GM18858 (cell line): ENCODE data around the gene C10orf88.
"Not testable (repeated sequence)": the region's sequence is repeated elsewhere in the genome, so short reads cannot be mapped to it uniquely, and the experiment has no call there.

Source experiments
- ATAC-seq: cut with Tn5 transposase; IDR thresholded peaks from one replicate; pipeline ENCODE4 v1.9.1; 2021; ENCODE audit not compliant: unreplicated experiment

C10orf88 gene

DNA sequence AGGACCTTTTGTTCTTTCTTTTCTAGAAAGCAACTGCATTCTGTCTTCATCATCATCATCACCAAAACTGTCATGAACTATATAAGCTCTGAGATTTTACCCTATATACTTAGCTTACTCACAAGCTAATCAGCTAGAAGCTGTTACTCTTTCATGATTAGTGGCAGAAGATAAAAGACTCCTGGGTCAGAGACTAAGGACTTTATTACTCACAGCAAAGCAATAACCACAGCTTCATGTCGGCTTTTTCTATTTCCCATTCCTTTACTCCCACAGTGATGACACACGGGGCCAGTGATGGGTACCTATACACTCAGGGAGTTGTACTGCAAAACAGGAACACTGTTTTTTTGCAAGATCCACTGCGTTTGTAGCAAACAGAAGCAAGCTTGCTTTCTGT is 8.4 kb upstream of the C10orf88 start:
- no peak for ATAC-seq

DNA sequence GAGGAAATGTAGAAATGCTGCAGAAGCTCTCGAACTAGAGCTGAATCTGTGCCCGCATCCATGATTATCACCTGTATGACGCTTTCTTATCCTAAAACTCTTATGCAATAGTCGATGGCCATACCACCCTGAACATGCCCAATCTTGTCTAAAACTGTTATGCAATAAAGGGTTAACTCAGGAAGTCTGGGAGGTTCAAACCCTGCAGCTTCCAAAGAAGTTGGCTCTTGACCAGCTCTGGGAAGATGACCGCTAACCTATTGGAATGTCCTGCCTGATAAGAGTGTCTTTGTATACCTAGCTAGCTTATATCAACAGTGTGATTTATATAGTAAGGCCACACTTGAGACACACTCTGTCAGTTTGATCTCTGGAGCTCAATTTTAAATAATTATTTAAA is 3.4 kb upstream of the C10orf88 start:
- no peak for ATAC-seq

DNA sequence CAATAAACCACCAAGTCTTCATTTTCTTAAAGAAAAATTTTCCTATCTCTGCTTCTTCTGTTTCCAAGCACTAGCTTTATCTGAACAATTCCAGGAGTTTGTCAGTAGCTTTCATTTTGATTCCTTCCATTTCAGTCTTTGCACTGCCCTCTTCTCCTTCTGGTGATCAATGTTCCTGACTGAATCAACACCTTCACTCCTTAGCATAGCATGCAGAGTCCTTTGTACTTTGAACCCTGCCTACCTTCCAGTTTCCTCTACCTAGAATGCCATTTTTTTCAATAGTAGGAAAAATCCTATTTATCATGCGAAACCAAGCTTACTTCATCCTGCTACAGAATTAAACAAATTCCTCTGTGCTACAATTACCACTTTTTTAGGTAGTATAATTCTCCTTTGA is 1.9 kb upstream of the C10orf88 start:
- ATAC-seq: no peak

DNA sequence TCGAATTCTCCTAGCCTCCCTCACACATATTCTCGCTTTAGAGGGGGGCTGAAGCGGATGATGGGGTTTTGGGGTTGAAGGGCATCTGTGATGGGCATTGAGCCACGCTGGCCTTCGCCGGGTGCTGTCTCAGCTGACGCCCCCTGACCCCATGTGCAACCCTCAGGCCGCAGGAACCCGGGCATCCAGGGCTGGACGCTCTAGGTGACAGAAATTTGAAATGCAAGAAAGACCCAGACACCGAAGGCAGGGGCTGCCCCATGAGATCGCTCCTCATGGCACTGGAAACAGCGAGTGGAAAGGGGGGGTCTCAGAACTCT is 664 bp upstream of the C10orf88 start:
- no peak for ATAC-seq

DNA sequence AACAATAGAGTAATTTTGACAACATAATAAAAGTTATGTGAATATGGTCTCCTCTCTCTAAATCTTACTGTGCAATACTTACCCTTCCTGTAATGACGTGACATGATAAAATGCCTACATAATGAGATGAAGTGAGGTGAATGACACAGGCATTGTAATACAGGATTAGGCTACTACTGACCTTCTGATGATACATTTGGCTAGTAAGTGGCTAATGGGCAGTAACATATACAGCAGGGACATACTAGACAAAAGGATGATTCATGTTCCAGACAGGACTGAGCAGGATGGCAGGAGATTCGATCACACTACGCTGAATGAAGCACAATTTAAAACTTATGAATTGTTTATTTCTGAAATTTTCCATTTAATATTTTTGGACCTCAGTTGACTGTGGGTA is 4.7 kb downstream of the C10orf88 start:
- no peak for ATAC-seq

DNA sequence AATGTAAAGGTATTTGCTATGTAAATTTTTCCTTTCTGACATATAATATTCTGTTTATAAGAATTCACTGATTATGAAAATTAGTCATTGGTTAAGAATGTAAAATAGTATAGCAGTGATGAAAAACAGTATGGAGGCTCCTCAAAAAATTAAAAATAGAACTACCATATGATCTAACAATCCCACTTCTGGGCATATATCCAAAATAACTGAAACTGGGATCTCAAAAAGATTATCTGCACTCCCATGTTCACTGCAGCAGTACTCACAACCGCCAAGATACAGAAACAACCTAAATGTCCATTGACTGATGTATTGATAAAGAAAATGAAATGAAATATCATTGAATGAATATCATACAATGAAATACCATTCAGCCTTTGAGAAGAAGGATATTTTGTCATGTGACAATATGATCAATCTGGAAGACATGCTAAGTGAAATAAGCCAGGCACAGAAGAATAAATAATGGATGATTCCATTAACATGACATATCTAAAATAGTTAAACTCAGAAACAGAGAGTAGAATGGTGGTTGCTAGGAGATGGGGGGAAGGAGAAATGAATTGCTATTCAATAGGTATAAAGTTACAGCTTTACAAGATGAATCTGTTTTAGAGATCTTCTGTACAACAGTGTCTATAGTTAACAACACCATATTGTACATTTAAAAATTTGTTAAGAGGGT is 14.0 kb downstream of the C10orf88 start:
- no peak for ATAC-seq

DNA sequence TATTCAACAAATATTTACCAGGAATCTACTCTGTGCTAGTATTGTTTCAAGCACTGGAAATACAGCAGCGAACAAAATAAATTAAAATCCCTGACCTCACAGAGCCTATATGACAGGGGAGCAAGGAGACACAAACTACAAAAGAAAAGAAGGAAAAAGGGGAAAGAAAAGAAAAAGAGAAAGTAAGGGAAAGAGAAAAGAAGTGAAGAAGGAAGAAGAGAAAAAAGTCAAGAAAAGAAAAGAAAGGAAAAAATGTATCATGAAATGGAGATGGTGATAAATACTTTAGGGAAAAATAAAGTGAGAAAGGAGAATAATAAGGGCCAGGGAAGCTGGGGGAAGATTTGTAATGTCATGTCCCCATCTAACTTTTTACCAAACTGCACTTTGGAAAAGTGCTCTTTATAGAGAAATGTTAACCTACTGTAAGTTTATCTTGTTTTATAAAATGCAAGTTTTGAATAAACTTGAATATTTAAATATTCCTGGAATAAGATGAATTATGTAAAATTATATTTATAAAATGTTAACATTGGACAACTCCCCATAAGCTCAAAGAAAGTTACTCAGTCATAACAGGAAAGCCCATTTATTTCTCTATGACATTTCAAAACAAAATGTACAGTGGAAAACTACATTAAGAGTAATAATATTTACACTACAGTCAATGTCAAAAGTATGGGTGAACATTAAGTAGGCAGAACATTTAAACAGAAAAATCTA is 14.7 kb downstream of the C10orf88 start:
- no peak for ATAC-seq

DNA sequence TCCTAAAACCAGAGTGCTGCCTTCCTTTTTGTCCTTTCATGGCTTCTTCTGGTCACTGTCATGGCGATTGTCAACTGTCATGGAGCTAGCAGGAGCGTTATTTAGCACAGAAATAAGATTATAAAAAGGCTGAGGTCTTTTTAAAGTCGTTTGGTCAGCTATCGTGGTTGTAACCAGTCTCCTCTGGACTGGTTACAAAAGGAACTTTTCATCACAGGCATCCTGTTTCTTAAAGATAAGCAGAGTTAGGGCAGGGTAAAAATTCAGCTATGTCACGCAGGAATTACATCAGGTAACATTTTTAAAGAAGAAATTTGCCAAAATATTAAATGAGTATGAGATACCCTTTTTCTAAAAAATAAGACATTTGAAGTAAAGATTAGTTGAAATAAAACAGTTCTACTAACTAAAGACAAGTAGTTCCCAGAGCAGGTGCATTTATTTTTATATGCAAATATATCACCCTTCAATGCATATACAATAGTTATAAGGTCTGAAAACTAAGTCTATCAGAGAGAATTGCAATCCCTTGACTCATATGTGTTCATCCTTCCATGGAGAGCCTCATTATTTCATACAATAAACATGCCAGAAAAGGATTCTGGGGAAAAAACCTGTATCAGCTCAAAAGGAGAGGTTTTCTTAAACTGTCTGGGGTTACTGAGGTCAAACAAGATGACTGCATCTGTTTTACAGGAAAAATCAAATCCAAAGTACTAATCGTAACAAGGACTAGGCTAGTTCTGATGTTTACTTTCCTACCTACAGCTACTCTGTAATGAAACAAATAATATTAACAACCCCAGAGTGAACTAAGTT is 22.7 kb downstream of the C10orf88 start:
- no peak for ATAC-seq

DNA sequence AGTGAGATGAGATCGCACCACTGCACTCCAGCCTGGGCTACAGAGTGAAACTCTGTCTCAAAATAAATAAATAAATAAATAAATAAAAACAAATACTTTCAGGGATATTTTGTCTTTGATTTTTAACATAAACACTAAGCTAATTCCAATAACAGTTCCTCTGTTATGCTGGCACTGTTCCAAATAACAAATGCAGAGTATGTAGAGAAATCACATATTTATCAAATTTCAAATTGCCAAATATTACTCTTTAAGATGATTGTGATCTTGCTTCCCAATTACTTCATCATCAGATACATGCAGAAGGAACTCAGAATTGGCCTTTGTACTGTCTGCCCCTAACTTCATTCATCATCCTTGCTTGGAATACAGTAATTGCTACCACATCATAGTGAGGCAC is 23.9 kb downstream of the C10orf88 start:
- ATAC-seq: no peak

DNA sequence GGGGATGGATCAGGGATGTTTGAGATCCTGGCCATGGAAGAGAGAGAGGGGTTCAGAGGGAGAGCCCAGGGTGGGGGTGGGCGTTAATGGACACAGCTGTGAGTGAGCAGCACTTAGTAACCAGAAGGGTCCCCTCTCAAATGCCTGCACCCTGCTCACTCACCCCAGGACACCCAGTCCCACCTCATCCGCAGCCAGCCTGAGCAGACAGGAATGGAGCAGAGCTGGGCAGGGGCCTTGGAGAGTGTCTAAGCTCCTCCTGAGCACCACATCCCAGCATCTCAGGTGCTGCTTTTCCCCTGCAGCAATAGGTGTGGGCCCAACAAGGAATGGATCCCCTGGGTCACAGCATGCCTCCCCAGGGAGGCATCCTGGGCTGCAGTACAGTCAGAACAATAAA is 38.3 kb downstream of the C10orf88 start:
- no peak for ATAC-seq

DNA sequence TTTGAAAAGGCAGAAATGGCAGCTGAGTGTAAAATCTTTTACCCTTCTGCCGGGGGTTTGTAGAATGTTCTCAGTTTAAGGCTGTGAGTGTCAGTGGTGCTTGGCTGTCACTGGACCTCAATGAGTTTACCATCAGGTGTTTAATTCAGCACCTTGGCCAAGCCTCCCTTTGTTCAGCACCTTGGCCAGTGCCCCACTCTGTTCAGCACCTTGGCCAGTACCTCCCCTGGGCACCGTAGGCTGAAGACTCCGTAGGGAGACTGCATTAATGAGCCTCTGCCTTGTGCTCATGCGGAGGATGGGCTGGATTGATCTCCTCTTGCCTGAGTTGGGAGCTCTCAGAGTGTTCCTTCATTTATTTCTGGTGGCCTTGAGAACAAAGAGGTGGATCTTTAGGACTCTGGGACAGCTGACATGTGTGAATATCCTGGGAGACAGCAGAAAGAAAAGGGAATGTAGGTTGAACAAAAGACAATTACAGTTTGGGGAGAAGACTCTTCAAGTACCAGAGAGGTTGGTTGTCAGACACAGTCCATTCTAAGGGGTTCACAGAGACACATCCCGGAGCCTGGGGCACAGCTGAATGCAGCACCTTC is 42.0 kb downstream of the C10orf88 start:
- no peak for ATAC-seq

DNA sequence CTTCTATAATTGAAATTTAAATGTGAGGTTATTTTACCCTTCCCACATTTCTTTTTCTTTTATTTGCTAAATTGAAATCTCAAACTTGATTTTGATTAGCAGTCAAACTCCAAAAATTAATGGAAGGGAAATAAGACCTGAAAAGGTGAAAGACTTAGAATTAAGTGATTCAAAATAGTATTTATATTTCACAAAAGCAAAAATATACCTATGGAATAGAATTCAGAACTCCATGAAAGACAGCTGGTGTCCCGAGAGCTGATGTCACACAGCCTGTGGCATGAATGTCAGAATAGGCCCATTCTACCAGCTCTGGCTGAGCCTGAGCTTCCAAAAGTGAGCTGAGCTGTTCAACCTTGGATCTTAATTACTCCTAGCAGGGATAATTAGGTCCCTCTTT is 43.7 kb downstream of the C10orf88 start, which contains the start of gene FAM24A:
Gene FAM24A, plus strand, starts transcription at position 301 of the 400 bp plus-strand sequence. CDS start 1,025 bp downstream, outside the sequence.
- no peak for ATAC-seq

DNA sequence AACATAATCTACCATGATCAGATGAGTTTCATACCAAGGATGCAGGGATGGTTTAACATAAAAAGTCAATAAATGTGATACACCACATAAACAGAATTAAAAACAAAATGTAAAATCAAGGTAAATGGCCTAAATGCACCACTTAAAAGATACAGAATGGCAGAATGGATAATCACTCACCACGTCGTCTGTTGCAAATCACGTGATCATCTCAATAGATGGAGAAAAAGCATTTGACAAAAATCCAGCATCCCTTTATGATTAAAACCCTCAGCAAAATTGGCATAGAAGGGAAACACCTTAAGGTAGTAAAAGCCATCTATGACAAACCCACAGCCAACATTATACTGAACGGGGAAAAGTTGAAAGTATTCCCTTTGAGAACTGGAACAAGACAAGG is 50.2 kb downstream of the C10orf88 start:
- ATAC-seq: not testable (repeated sequence)

DNA sequence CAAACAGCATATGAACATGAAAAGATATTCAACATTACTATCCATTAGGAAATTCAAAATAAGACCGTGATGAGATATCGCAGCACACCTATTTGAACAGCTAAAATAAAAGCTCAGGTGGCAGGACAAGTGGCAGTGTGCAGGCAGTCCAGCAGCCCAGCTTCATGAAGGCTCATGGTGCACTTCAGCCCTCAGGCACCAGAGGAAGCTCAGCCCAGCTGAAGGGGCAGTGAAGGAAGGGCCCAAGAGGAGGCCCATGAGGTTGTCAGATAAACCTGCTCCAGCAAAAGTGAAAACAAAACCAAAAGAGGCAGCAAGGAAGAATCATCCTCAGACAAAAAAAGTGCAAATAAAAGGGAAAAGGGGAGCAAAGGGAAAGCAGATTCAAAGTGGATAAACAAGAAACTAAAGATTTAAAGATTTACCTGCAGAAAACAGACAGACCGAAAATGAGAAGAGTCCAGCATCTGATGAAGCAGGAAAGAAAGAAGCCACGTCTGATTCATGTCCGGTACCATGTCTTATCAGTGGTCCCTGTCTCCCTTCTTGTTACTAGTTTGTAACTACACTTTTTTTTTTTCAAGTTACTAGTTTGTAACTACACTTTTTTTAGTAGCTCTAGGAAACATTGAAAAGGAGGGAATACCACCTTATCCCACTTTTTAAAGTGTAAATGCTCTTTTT is 59.6 kb downstream of the C10orf88 start:
- ATAC-seq: no peak

DNA sequence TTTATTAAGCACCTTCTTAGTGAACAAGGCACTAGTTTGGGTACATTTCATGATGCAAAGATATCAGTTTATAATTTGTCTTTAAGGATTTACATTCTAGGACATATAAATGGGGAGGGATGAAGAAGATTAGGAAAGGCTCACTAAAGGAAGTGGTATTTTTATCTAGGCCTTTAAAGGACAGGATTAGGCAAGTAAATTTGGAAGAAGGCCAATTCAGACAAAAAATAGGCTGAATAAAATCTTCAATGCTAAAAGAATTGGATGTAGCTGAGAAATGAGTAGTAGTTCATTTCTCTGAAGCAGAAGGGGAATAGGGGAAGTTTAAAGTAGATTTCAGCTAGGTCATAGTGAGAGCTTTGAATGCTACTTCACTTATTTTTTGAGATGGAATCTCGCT is 69.9 kb downstream of the C10orf88 start:
- no peak for ATAC-seq

DNA sequence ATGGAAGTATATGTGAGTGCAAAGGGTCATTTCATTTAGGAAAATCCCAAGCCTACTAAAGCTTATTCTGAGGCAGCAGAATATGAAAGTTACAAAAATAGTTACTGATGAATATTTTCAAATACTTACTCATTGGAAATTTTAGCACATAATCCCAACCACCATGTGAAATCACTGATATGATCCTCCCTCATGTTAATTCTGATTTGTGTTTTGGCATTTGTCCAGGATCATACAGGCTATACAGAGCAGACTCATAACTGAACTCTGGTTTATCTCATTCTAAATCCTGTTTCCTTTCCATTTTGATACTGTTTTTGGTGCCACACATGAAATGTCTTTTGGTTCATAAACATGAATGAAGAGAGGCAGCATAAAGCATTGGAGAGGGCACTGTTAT is 71.3 kb downstream of the C10orf88 start:
- ATAC-seq: no peak
